BLaER1 treated with 17β-estradiol and CSF1 and Interleukin-3, amounts not matched to agents 10 nM and 100 nM (cell line): ENCODE data around the gene PLEKHA7.
A peak's percentile ranks its signal among the peaks of the same experiment; 100 is the strongest.
"Not testable (repeated sequence)": the region's sequence is repeated elsewhere in the genome, so short reads cannot be mapped to it uniquely, and the experiment has no call there.

Experiments
- H3K27ac ChIP-seq, 11 experiments: shearing (Covaris generic); formaldehyde crosslinking; 2 replicates each; pipeline ENCODE4 v1.8.1; 2022
- H3K27me3 ChIP-seq, 11 experiments: shearing (Covaris generic); formaldehyde crosslinking; 2 replicates each; pipeline ENCODE4 v1.8.1; 2022
- H3K36me3 ChIP-seq, 11 experiments: shearing (Covaris generic); formaldehyde crosslinking; 2 replicates each; pipeline ENCODE4 v1.8.1; 2022
- H3K4me1 ChIP-seq, 10 experiments: shearing (Covaris generic); formaldehyde crosslinking; 2 replicates each; pipeline ENCODE4 v1.8.1; 2022
- H3K4me2 ChIP-seq, 11 experiments: shearing (Covaris generic); formaldehyde crosslinking; 2 replicates each; pipeline ENCODE4 v1.8.1; 2022
- H3K4me3 ChIP-seq, 10 experiments: shearing (Covaris generic); formaldehyde crosslinking; 2 replicates each; pipeline ENCODE4 v1.8.1; 2022
- H3K9ac ChIP-seq, 11 experiments: shearing (Covaris generic); formaldehyde crosslinking; 2 replicates each; pipeline ENCODE4 v1.8.1; 2022
- H3K9me3 ChIP-seq, 11 experiments: shearing (Covaris generic); formaldehyde crosslinking; replicated peaks in 1 of 11; 2 replicates each; pipeline ENCODE4 v1.8.1; 2022
- H4K20me1 ChIP-seq, 11 experiments: shearing (Covaris generic); formaldehyde crosslinking; 2 replicates each; pipeline ENCODE4 v1.8.1; 2022
- Cebpa-rat ChIP-seq, 11 experiments: shearing (Covaris generic); IDR thresholded peaks; 2 replicates each; pipeline ENCODE4 v1.8.1; 2022

The PLEKHA7 gene

GRCh38 chr11:16924826-16925560, 89.2 kb downstream of the PLEKHA7 start:
- peaks cover 46 to 70% (median 58%) of the 10 kb centered on the region in 11 experiments for H3K27me3 ChIP-seq
- peak overlapping the region; percentile 15 to 61 (median 43); a peak in 18 of 22 replicates for H3K4me2 ChIP-seq
- peaks cover 0 to 13% (median 7%) of the 10 kb centered on the region in 10 experiments; a peak in 10 of 20 replicates for H3K4me1 ChIP-seq

GRCh38 chr11:16924462-16924825, 89.8 kb downstream of the PLEKHA7 start:
- Histone ChIP-seq H3K27me3 (peaks cover 46 to 70% (median 58%) of the 10 kb centered on the region in 11 experiments), H4K20me1 (peaks cover 0 to 25% (median 0%) of the 10 kb centered on the region in 11 experiments; a peak in 5 of 22 replicates), H3K9ac (no peak overlapping the region), H3K4me2 (no peak overlapping the region), H3K4me1 (peaks cover 0 to 13% (median 7%) of the 10 kb centered on the region in 10 experiments; a peak in 10 of 20 replicates), H3K27ac (no peak overlapping the region), H3K4me3 (no peak overlapping the region), H3K9me3 (peaks cover 0 to 19% (median 5%) of the 10 kb centered on the region in 11 experiments; a peak in 9 of 22 replicates), H3K36me3 (no peaks in the 10 kb centered on the region)
- TF ChIP-seq Cebpa-rat (IDR thresholded peaks at IDR 0.05), result no peak

More at GRCh38 chr11:16924826-16925560, 89.2 kb downstream of the PLEKHA7 start:
- Histone ChIP-seq H3K27ac (no peak overlapping the region), H4K20me1 (peaks cover 0 to 25% (median 0%) of the 10 kb centered on the region in 11 experiments; a peak in 5 of 22 replicates), H3K9me3 (peaks cover 0 to 19% (median 5%) of the 10 kb centered on the region in 11 experiments; a peak in 9 of 22 replicates), H3K9ac (no peak overlapping the region), H3K4me3 (peak overlapping the region in 7 of 10 experiments; percentile 18 to 38 (median 23); a peak in 9 of 20 replicates), H3K36me3 (no peaks in the 10 kb centered on the region)
- TF ChIP-seq Cebpa-rat (IDR thresholded peaks at IDR 0.05), result no peak

GRCh38 chr11:16923987-16924386, 90.2 kb downstream of the PLEKHA7 start:
- Histone ChIP-seq H3K9ac (no peak overlapping the region), H3K27me3 (peaks cover 46 to 70% (median 58%) of the 10 kb centered on the region in 11 experiments)
- no peak for TF ChIP-seq Cebpa-rat (IDR thresholded peaks at IDR 0.05)

GRCh38 chr11:16921668-16922067, 92.5 kb downstream of the PLEKHA7 start:
- Histone ChIP-seq H3K4me1 (peaks cover 0 to 17% (median 7%) of the 10 kb centered on the region in 10 experiments; a peak in 10 of 20 replicates), H3K9ac (no peak overlapping the region), H4K20me1 (peaks cover 0 to 25% (median 0%) of the 10 kb centered on the region in 11 experiments; a peak in 5 of 22 replicates), H3K36me3 (no peaks in the 10 kb centered on the region), H3K9me3 (peaks cover 0 to 21% (median 5%) of the 10 kb centered on the region in 11 experiments; a peak in 9 of 22 replicates), H3K4me2 (no peak overlapping the region), H3K27me3 (peaks cover 39 to 53% (median 47%) of the 10 kb centered on the region in 11 experiments), H3K4me3 (no peak overlapping the region), H3K27ac (no peak overlapping the region)
- TF ChIP-seq Cebpa-rat (IDR thresholded peaks at IDR 0.05), result no peak

More at GRCh38 chr11:16923987-16924386, 90.2 kb downstream of the PLEKHA7 start:
- Histone ChIP-seq H3K27ac (no peak overlapping the region), H3K9me3 (peaks cover 0 to 19% (median 5%) of the 10 kb centered on the region in 11 experiments; a peak in 9 of 22 replicates), H3K4me3 (no peak overlapping the region), H3K4me1 (peaks cover 0 to 13% (median 7%) of the 10 kb centered on the region in 10 experiments; a peak in 10 of 20 replicates), H3K4me2 (no peak overlapping the region), H4K20me1 (peaks cover 0 to 25% (median 0%) of the 10 kb centered on the region in 11 experiments; a peak in 5 of 22 replicates), H3K36me3 (no peaks in the 10 kb centered on the region)

- H3K27me3 ChIP-seq, result peaks cover 33 to 46% (median 40%) of the 10 kb centered on the region in 11 experiments
- no peaks in the 10 kb centered on the region for H3K36me3 ChIP-seq
- peaks cover 0 to 23% (median 0%) of the 10 kb centered on the region in 11 experiments; a peak in 5 of 22 replicates for H4K20me1 ChIP-seq
- H3K4me3 ChIP-seq, result no peak overlapping the region
- no peak overlapping the region for H3K27ac ChIP-seq
- peaks cover 0 to 17% (median 7%) of the 10 kb centered on the region in 10 experiments; a peak in 10 of 20 replicates for H3K4me1 ChIP-seq
- peaks cover 0 to 20% (median 5%) of the 10 kb centered on the region in 11 experiments; a peak in 9 of 22 replicates for H3K9me3 ChIP-seq
- H3K9ac ChIP-seq, result no peak overlapping the region
- no peak overlapping the region for H3K4me2 ChIP-seq
- no peak for TF ChIP-seq Cebpa-rat (IDR thresholded peaks at IDR 0.05)
Observed at GRCh38 chr11:16921019-16921418, 93.2 kb downstream of the PLEKHA7 start.

- Histone ChIP-seq H3K27me3 (peaks cover 28 to 41% (median 36%) of the 10 kb centered on the region in 11 experiments), H3K36me3 (no peaks in the 10 kb centered on the region)
Observed at GRCh38 chr11:16920559-16920958, 93.7 kb downstream of the PLEKHA7 start.

GRCh38 chr11:16918543-16919182, 95.6 kb downstream of the PLEKHA7 start:
- H3K9ac ChIP-seq, H3K4me1 ChIP-seq, H3K27ac ChIP-seq, H3K36me3 ChIP-seq, H3K9me3 ChIP-seq, H3K4me3 ChIP-seq, H4K20me1 ChIP-seq: not testable (repeated sequence)
- H3K27me3 ChIP-seq, result peaks cover 9 to 23% (median 17%) of the 10 kb centered on the region in 11 experiments
- H3K4me2 ChIP-seq, result peak overlapping the region in 1 of 11 experiments; percentile 1; a peak in 1 of 22 replicates

More at GRCh38 chr11:16920559-16920958, 93.7 kb downstream of the PLEKHA7 start:
- Histone ChIP-seq H3K9me3 (peaks cover 0 to 15% (median 5%) of the 10 kb centered on the region in 11 experiments; a peak in 9 of 22 replicates), H3K4me1 (peaks cover 0 to 14% (median 5%) of the 10 kb centered on the region in 10 experiments; a peak in 10 of 20 replicates), H3K4me3 (no peak overlapping the region), H3K4me2 (no peak overlapping the region), H3K9ac (no peak overlapping the region), H4K20me1 (peaks cover 0 to 18% (median 0%) of the 10 kb centered on the region in 11 experiments; a peak in 4 of 22 replicates), H3K27ac (no peak overlapping the region)
- TF ChIP-seq Cebpa-rat (IDR thresholded peaks at IDR 0.05), result no peak

GRCh38 chr11:16917941-16918340, 96.3 kb downstream of the PLEKHA7 start:
- H3K27ac ChIP-seq, result no peak overlapping the region
- no peak overlapping the region; a peak in 1 of 22 replicates for H3K4me2 ChIP-seq
- no peaks in the 10 kb centered on the region; a peak in 1 of 22 replicates for H4K20me1 ChIP-seq
- H3K9me3 ChIP-seq, result peaks cover 0 to 9% (median 0%) of the 10 kb centered on the region in 11 experiments; a peak in 3 of 22 replicates
- peaks cover 0 to 8% (median 6%) of the 10 kb centered on the region in 10 experiments; a peak in 10 of 20 replicates for H3K4me1 ChIP-seq
- no peaks in the 10 kb centered on the region for H3K36me3 ChIP-seq
- no peak overlapping the region for H3K4me3 ChIP-seq
- H3K27me3 ChIP-seq, result peaks cover 3 to 15% (median 10%) of the 10 kb centered on the region in 11 experiments; a peak in 20 of 22 replicates
- no peak overlapping the region for H3K9ac ChIP-seq
- TF ChIP-seq Cebpa-rat (IDR thresholded peaks at IDR 0.05), result no peak
